Cardiac septum (tissue), 1 donor: ENCODE results near the gene SCAPER. TPM values are rescaled to one million over a fixed set of nuclear protein-coding genes. Genes with fewer than 3 reads are reported as not detected.
"Not testable (repeated sequence)": the region's sequence is repeated elsewhere in the genome, so short reads cannot be mapped to it uniquely, and the experiment has no call there.

ENCODE experiments used
- DNase-seq: peaks from one replicate; pipeline ENCODE4 v3.0.0-alpha.2; 2020; ENCODE audit warnings: low spot score
- intact Hi-C: fragments of 100-400 bp; cut with DNase I; formaldehyde crosslinking; loops from one replicate; pipeline ENCODE4 v1.14.0; 2022
- total RNA-seq: library from RNA; stranded (reverse); fragmentation: NEBNext Ultra II Directional; extraction: Animal tissue kit (Norgen Biotek cat#: 25700); gene quantifications from one replicate; pipeline ENCODE4 v1.2.1, GENCODE V29; 2021
- donor health status: DM: no; HTN: no; CAD: no.

Gene SCAPER
- total RNA-seq, 1 donor from 2014 or later: 31.9 TPM

DNA sequence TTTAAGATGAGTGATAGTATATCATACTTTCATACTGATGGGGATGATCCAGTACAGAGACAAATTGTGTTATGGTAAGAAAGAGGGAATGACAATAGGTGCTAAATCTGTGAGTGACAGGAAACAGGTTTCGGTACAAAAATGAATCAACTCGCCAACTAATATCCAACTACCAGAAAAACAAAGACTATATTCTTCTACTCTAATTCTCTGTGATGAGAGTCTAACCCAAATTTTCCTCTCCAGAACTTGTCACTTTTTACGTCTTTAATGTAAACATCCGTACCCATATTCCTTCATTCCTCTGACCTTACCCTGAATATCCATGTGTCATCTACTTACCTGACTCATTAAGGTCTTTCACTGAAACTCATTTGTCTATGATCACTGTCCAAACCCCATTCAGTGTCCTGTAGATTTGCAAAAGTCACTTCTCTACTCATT lies 39.6 kb downstream of the SCAPER start:
- no peak for DNase-seq
- intact Hi-C loops: loop anchor here (10.0 kb wide), 1 partner anchor 671 kb away; no protein-coding TSS in a partner anchor

DNA sequence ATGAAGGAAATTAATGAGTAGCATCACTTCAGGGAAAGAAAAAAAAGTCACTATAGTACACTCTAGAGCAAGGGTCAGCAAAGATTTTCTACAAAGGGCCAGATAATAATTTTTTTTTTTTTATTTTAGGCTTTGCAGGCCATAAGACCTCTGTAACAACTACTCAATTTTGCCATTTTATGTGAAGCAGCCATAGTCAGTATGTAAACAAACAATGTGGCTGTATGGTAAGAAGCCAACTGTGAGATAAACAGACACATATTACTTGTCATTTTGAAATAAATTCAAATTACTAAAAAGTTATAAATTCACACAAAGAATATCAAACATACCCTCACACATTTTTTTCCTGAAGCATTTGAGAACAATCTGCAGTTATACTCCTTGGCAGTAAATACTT lies 40.6 kb downstream of the SCAPER start:
- intact Hi-C loops: loop anchor here (10.0 kb wide), 1 partner anchor 670 kb away; no protein-coding TSS in a partner anchor
- DNase-seq: no peak

DNA sequence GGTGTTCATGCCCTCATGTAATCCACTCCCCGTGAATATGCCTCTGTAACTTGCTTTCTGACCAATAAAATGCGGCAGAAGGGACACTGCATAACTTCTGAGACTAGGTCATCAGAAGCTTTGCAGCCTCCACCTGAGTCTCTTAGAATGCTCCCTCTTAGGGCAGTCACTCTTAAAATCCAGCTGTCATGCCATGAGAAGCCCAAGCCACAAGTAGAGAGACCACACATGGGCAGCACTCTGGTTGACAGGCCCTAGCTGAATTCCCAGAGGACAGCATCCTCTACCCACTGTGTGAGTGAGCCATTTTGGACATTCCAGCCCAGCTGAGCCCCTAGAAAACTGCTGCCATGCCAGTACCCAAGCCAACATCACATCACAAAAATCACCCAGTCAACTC lies 41.4 kb downstream of the SCAPER start:
- no peak for DNase-seq
- intact Hi-C loops: loop anchor here (10.0 kb wide), 1 partner anchor 669 kb away; no protein-coding TSS in a partner anchor

DNA sequence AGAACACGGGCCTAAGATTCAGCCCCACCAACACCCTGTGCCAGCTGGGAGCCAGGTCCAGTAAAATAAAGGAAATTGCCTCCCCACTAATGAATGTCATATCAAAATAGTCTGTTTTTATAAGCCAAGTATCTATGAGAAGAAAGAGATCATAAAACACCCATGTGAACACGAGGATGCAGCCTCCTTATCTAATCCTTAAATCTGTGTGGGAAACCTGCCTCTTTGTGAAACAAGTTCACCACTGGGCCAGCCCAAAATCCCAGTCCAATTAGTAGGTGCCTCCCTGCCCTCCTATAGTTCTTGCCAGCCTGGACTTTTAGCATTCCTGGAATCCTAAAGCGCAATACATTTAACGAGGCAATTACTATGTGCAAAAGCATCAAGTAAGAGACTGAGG lies 42.0 kb downstream of the SCAPER start:
- intact Hi-C loops: loop anchor here (10.0 kb wide), 1 partner anchor 668 kb away; no protein-coding TSS in a partner anchor
- no peak for DNase-seq

DNA sequence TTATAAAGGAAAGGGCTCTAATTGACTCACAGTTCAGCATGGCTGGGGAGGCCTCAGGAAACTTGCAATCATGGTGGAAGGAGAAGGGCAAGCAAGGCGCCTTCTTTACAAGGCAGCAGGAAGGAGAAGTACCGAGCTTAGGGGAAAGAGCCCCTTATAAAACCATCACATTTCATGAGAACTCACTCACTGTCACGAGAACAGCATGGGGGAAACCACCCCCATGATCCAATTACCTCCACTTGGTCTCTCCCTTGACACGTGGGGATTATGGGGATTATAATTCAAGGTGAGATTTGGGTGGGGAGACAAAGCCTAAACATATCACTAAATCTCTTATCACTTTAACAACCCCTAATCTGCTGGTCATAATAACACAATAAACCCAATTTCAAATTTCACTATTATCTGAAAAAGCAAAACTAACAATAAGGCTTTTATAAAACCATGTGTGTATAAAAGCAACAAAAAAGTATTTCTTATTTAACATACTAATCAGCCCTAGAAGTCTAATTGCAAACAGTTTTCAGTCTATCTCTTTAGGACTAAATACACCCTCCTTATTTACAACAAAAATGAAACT lies 43.2 kb downstream of the SCAPER start:
- intact Hi-C loops: loop anchor here (10.0 kb wide), 1 partner anchor 667 kb away; no protein-coding TSS in a partner anchor
- no peak for DNase-seq

DNA sequence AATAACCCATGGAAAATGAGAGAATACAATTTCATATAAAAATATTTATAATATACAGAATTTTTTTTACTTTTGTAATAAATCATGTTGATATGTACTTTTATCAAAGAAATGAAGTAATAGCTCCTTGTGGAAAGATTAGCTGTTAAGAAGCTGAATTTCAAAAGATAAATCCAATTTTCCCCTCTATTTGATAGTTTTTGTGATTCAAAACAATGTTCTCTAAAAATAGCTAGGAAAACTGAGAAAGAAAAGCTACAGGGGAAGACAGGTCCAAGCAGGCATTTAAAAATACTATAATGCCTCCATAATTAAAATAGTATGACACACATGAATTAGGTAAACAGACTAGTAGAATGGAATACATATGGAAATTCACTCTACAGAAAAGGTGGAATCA lies 44.9 kb downstream of the SCAPER start:
- intact Hi-C loops: loop anchor here (10.0 kb wide), 1 partner anchor 665 kb away; no protein-coding TSS in a partner anchor
- no peak for DNase-seq

DNA sequence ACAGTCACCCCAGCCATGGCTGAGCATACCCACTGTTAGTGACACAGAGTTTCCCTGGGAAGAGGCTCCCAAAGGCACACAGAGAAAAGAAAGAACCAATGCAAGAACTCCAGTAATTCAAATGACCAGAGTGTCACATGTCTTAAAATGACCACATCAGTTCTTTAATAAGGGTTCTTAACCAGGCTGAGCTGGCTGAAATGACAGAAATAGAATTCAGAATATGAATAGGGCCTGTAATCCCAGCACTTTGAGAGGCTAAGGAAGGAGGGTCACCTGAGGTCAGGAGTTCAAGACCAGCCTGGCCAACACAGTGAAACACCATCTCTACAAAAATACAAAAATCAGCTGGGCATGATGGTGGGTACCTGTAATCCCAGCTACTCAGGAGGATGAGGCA lies 54.8 kb downstream of the SCAPER start:
- intact Hi-C loops: not testable (repeated sequence)

DNA sequence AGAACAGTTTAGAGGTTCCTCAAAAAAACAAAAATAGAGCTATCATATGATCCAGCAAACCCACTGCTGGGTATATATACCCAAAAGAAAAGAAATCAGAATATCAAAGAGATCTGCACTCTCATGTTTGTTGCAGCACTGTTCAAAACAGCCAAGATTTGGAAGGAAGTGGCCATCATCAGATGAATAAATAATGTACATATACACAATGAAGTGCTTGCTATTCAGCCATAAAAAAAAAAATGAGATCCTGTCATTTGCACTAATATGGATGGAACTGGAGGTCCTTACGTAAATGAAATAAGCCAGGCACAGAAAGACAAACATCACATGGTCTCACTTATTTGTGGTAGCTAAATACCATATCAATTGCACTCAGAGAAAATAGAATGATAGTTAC lies 58.4 kb downstream of the SCAPER start:
- intact Hi-C loops: no loop called here
- no peak for DNase-seq

More for the DNA sequence above, 54.8 kb downstream of the SCAPER start:
- not testable (repeated sequence) for DNase-seq

DNA sequence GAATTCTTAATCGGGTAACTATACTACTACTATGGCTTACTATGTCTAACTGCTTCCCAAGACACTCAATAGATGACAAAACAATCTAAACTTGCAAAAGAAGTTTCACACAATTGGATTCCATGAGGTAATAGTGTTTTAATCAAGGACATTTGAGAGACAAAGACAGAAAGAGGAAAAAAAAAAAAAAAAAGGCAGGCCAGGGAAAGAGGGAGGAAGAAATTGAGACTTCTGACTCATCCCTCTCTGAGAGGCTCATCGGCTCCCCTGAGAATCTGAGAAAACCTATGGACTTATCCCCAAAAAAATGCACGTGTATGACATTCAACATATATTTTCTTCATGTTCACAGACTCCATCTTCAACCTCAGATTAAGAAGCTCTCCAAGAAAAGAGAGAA lies 61.0 kb downstream of the SCAPER start:
- DNase-seq: no peak
- intact Hi-C loops: no loop called here

DNA sequence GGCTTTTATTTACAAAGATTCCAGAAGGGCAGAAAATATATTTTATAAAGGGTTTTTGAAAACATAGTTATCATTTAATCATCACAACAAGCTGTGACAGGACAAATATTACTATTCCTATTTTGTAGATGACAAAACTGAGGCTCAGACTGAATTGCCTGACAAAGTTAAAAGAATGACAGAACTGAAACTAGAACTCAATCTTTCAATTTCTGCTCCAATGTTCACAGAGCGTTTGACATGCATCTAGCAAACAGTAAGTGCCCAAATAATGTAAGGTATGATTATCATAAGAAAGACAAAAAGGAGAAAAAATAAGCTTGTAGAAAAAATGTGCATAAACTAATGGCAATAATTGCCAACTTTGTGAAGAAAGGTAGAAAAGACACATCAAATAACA lies 61.9 kb downstream of the SCAPER start:
- intact Hi-C loops: no loop called here
- no peak for DNase-seq

DNA sequence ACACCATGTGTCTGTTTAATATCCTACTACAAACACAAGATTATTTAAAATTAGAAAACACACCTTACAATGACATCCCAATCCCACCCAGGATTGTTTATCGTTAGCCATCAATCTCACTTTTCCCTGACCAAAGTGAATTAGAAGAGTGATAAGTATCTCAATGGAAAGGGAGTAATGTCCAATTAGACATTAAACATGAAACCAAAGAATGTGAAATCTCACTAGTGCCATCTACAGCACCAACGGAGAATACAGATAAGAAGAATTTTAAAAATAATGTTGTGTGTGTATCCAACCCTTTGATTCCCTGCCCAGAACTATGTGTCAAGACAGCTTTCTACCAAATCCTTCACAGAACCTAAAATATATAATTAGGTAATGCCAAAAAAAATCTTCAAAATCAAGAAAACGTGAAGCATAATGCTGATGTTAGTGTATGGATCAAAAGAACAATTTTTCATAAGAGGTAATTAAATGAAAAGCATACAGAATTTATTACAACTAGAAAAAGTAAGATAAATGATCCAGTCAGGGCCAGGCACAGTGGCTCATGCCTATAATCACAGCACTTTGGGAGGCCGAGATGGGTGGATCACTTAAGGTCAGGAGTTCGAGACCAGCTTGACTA lies 64.2 kb downstream of the SCAPER start:
- intact Hi-C loops: no loop called here
- DNase-seq: no peak

DNA sequence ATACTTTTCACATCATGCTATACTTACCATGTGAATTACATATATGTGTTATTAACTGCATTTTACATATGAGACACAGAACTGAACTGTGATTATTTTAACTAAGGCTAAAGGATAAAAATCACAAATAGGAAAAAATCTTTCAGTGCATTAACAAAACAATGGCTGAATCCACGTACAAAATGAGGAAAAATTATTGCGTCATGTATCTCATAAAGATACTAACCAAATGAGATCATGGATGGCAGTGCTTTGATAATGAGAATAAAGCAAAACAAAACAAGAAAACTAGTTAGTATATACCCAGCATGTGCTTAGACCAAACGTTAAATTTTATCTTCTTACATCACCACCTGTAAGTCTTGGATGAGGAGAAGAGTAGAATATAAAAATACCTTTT lies 66.0 kb downstream of the SCAPER start:
- intact Hi-C loops: no loop called here
- DNase-seq: no peak

DNA sequence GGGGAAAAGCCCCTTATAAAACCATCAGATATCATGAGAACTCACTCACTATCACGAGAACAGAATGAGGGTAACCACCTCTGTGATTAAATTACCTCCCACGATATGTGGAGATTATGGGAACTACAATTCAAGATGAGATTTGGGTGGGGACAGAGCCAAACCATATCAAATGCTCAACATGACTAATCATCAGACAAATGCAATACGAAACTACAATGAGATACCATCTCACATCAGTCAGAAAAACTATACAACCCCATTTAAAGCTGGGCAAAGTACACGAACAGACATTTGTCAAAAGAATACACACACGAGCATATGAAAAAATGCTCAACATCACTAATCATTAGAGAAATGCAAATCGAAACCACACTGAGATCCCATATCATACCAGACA lies 67.7 kb downstream of the SCAPER start:
- no peak for DNase-seq
- intact Hi-C loops: no loop called here

DNA sequence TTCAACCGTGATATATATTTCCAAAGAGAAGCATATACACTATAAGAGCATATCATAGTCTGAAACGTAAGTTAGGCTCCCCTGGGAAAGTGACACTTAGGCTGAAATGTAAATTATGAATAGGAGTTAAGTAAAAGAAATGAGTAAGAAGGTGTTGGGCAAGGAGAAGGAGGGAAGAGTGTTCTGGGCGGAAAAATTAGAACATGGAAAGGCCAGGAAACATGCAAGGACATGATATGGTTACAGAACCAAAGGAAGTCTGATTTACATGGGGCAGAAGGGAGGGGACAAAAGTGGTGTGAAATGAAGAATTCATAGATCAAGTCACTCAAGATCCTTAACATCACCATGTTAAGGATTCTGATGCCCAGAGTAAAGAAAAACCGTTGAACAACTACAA lies 75.2 kb downstream of the SCAPER start:
- intact Hi-C loops: no loop called here
- no peak for DNase-seq

DNA sequence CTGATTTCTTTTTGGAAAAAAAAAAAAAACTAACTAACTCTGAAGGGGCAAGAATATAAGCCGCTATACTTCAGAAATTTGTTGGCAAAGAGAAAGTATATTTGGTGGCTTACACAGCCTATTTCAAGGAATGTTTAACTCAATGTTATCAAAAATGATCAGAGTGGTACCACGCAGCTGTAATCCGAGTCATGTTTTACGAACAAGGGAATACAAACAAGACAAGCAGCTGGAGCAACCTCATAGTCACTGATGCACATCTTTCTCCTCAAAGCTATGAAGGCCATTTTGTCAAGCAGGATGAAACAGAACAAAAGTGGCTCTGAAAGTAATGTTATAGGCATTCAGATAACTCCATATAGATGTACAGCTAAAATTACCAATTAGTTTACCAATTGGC lies 81.2 kb downstream of the SCAPER start:
- DNase-seq: no peak
- intact Hi-C loops: no loop called here

DNA sequence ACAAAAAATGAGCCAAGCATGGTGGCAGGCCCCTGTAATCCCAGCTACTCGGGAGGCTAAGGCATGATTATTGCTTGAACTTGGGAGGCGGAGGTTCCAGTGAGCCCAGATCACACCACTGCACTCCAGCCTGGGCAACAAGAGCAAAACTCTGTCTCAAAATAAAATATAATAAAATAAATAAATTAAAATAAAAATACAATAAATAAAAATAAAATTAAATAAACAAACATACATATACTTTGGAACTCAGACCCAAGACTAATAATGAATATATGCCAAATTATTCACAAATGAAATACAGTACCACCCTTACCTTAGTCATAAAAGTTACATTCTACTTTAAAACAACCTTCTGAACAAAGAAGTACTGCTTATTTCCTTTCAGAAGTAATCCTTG lies 81.8 kb downstream of the SCAPER start:
- intact Hi-C loops: no loop called here
- no peak for DNase-seq

DNA sequence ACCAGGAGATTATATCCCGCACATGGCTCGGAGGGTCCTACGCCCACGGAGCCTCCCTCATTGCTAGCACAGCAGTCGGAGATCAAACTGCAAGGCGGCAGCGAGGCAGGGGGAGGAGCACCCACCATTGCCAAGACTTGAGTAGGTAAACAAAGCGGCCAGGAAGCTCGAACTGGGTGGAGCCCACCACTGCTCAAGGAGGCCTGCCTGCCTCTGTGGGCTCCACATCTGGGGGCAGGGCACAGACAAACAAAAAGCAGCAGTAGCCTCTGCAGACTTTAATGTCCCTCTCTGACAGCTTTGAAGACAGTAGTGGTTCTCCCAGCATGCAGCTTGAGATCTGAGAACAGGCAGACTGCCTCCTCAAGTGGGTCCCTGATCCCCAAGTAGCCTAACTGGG lies 86.2 kb downstream of the SCAPER start:
- intact Hi-C loops, DNase-seq: not testable (repeated sequence)

DNA sequence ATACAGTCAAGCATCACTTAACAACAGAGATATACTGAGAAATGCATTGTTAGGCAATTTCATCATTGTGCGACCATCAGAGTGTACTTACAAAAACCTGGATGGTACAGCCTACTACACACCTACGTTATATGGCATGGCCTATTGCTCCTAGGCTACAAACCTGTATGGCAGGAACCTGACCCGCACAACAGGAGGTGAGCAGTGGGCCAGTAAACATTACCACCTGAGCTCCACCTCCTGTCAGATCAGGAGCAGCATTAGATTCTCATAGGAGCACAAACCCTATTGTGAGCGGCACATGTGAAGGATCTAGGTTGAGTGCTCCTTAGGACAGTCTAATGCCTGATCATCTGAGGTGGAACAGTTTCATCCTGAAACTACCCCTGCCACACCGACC lies 89.7 kb downstream of the SCAPER start:
- DNase-seq: no peak
- intact Hi-C loops: no loop called here

DNA sequence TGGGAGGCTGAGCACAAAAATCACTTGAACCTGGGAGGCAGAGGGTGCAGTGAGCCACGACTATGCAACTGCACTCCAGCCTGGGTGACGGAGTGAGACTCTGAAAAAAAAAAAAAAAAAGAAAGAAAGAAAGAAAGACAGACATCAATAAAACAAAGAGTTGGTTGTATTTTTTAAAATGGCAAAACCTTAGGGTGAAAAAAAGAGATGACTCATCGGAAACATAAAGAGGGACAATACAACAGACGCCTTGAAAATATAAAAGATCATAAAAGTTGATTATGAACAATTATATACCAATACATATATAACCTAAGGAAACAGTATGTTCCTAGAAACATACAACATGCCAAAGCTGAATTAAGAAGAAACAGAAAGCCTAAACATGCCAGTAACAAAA lies 92.8 kb downstream of the SCAPER start:
- intact Hi-C loops: no loop called here
- no peak for DNase-seq

DNA sequence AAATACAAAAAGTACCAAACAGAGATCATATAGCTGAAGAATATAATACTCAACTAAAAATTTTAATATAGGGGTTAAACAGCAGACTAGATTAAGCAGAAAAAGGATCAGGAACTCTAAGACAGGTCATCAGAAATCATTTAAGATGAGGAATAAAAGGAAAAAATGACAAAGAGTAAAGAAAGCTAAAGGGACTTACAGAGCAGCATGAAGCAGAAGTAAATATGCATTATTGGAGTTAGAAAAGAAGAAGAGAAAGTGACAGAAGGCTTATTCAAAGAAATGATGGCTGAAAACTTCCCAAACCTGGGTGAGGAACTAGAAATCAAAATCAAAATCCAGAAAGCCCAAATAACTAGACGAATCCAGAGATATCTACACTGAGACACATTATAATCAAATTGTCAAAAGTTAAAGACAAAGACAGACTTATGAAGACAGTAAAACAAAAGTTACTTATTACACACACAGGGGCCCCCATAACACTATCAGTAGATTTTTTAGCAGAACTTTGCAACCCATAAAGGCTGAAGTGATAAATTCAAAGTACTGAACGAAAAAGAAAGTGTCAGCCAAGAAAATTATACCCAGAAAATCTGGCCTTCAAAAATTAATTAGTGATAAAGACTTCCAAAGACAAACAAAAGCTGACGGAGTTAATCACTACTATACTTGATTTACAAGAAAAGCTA lies 95.6 kb downstream of the SCAPER start:
- no peak for DNase-seq
- intact Hi-C loops: no loop called here

DNA sequence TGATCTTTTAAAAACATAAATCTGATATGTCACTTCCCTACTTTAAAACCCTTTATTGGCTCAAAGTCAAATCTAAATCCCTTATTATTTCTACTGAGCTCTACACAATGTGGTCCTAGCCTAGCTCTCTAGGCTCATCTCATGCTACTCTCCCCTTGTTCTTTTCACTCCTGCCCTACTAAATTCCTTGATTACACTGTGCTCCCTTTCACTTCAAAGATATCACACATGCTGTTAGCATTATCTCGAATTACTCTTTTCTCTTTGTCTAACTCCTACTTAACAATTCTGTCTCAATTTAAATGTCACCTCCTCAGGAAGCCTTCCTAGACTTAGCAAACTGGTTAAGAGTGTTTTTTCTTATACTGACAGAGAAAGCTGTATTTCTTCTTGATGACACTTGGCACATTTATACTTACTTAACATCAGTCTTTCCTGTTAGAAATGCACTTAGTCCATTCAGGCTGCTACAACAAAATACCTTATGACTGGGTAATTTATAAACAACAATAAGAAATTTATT lies 102.0 kb downstream of the SCAPER start:
- DNase-seq: no peak
- intact Hi-C loops: no loop called here
